Thoracic aorta (tissue), 2 donors: ENCODE results near the gene FLACC1. TPM values are rescaled to one million over a fixed set of nuclear protein-coding genes. Genes with fewer than 3 reads are reported as not detected.

Experiments
- ATAC-seq: fragments of 150-250 bp; one replicate; pipeline ENCODE4 v1.8.0; 2017; ENCODE audit warnings: low read depth; ENCODE audit not compliant: insufficient number of reproducible peaks, low FRiP score
- DNase-seq: peaks from one replicate; pipeline ENCODE4 v3.0.0-alpha.2; 2020; ENCODE audit warnings: low spot score
- H3K27ac ChIP-seq, 2 donors: fragments of 200-600 bp; sonication (generic); 1 replicate in 1 of 2; 2 replicates in 1 of 2; pipeline ENCODE4 v1.5.1; 2016; ENCODE audit warnings: mild to moderate bottlenecking in 2 of 2, moderate library complexity in 2 of 2
- H3K27me3 ChIP-seq: fragments of 200-600 bp; sonication (generic); replicated peaks from 2 replicates; pipeline ENCODE4 v1.6.0; 2016; ENCODE audit warnings: mild to moderate bottlenecking; ENCODE audit not compliant: insufficient read depth
- H3K36me3 ChIP-seq: fragments of 200-600 bp; sonication (generic); one replicate; pipeline ENCODE4 v1.5.1; 2016
- H3K4me1 ChIP-seq, 2 donors: fragments of 200-600 bp; sonication (generic); 1 replicate in 1 of 2; 2 replicates in 1 of 2; pipeline versions ENCODE4 v1.5.1 to v1.6.0; 2016; ENCODE audit warnings: low read depth in 2 of 2, mild to moderate bottlenecking in 1 of 2; ENCODE audit not compliant: control insufficient read depth in 1 of 2
- H3K4me3 ChIP-seq: fragments of 200-600 bp; sonication (generic); 2 replicates; pipeline ENCODE4 v1.5.1; 2016; ENCODE audit warnings: mild to moderate bottlenecking
- H3K9me3 ChIP-seq: fragments of 200-600 bp; sonication (generic); 2 replicates; pipeline ENCODE4 v1.5.1; 2016
- total RNA-seq, 2 donors: library from RNA; depleted of rRNA; stranded (reverse); fragments of >200 nt; gene quantifications; one replicate each; pipeline versions ENCODE4 v1.1.0 to v1.2.3, GENCODE V29; 2016
- TF ChIP-seq, protein P1 (sequence below): fragments of 200-600 bp; sonication (generic); IDR thresholded peaks from one replicate; pipeline ENCODE4 v1.5.1; 2019; ENCODE audit warnings: antibody characterized with exemption

Gene FLACC1
- total RNA-seq, 2 donors from 2014 or later, result 4.2 to 11.1 TPM

DNA sequence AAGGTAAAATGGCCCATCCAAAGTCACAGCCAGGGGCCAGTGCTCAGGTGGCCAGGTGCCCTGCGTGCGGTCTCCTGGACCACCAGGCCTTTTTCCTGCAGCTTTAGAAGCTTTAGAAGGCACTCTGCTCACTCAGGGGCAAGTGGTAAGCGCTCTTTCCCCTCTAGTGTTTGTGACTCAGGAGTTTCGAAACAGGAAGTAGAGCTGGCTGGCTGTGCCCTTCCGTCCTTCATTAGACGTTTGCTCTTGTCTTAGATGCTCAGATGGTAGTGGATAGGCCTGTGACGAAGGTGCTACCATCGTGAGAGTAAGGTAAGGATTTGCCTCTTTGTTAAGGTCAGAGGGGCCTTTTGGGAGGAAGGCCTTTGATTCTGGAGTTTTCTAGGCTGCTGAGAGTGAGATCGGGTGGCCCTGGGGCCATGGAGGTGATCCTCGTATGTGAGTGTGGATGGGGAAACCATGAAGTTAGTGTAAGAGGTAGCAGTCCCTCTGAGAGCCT lies 96.8 kb downstream of the FLACC1 start, which contains the start of gene CASP8:
Gene CASP8 (plus strand): TSS at position 235 of the 499 bp plus-strand sequence. CDS start 5,951 bp downstream, outside the sequence.
- Histone ChIP-seq H3K27me3 (no peaks in the 10 kb centered on the region), H3K4me1 (peaks cover 9 to 22% of the 10 kb centered on the region in 2 donors), H3K4me3 (peak within 1 kb of the TSS; percentile 86), H3K36me3 (no peaks in the 10 kb centered on the region), H3K9me3 (no peaks in the 10 kb centered on the region), H3K27ac (peak within 1 kb of the TSS in 1 of 2 donors; percentile 28)
- ATAC-seq, result no peak
- TF ChIP-seq, protein P1, sequence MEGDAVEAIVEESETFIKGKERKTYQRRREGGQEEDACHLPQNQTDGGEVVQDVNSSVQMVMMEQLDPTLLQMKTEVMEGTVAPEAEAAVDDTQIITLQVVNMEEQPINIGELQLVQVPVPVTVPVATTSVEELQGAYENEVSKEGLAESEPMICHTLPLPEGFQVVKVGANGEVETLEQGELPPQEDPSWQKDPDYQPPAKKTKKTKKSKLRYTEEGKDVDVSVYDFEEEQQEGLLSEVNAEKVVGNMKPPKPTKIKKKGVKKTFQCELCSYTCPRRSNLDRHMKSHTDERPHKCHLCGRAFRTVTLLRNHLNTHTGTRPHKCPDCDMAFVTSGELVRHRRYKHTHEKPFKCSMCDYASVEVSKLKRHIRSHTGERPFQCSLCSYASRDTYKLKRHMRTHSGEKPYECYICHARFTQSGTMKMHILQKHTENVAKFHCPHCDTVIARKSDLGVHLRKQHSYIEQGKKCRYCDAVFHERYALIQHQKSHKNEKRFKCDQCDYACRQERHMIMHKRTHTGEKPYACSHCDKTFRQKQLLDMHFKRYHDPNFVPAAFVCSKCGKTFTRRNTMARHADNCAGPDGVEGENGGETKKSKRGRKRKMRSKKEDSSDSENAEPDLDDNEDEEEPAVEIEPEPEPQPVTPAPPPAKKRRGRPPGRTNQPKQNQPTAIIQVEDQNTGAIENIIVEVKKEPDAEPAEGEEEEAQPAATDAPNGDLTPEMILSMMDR, result no peak
- no peak for DNase-seq

DNA sequence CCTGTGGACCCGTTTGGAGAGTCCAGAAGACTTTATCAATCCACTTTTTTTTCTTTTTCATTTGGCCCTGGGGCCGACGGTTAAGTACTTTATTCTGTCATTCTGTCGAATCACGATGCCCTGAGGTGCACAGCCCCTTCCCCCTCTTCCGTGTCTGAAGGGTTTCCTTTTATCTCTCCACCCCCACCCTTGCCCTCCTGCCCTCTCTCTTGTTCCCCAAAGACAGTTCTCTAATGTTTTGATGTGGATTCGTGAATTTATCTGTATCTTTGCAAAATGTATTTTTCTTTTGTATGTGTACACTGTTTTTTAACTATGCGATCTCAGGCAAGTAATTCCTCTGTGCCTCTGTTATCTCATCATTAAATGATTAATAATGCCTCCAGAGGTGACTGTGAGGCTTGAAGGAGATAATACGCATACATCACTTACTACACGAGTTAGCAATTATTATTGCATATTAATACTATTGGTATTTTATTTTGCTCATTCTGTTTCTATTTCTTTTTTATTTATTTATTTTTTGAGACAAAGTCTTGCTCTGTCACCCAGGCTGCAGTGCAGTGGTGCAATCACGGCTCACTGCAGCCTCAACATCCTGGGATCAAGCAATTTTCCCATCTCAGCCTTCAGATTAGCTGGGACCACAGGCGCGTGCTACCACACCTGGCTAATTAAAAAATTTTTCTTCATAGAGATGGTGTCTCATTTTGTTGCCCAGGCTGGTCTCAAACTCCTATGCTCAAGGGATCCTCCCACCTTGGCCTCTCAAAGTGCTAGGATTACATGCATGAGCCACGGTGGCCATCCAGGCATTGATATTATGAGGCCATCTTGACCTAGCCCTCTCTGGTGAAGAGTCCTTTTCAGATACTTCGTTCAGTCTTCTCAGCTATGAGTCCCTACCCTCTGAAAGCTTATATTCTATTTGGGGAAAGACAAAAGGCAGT lies 98.2 kb downstream of the FLACC1 start:
- DNase-seq (no peak), ATAC-seq (peak; percentile 13)
- Histone ChIP-seq H3K27me3 (no peaks in the 10 kb centered on the region), H3K4me1 (peaks cover 12 to 26% of the 10 kb centered on the region in 2 donors), H3K27ac (peak overlapping the region; percentile 87 to 90), H3K36me3 (no peaks in the 10 kb centered on the region), H3K4me3 (peak overlapping the region; percentile 86), H3K9me3 (no peaks in the 10 kb centered on the region)
- TF ChIP-seq, protein P1, result no peak

DNA sequence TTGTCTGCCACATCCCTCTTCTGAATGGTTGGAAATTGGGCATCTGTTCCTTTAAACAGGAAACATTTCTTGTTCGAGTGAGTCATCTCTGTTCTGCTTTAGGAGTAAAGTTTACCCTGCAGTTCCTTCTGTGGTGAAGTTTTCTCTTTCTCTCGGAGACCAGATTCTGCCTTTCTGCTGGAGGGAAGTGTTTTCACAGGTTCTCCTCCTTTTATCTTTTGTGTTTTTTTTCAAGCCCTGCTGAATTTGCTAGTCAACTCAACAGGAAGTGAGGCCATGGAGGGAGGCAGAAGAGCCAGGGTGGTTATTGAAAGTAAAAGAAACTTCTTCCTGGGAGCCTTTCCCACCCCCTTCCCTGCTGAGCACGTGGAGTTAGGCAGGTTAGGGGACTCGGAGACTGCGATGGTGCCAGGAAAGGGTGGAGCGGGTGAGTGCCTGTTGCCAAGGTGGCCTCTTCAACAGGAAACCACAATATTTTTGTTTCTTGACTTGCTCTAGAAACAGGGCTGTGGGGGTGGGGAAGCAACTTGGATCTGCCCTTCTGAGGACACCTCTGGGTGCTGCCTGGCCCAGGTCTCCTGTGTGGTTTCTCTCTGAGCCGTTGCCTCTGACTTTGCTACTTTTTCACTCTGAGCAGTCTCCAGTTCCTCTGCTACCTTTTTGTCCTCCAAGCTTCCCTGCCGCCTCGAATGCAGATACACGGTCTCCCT lies 99.0 kb downstream of the FLACC1 start:
- H3K27me3 ChIP-seq, result no peaks in the 10 kb centered on the region
- peaks cover 12 to 26% of the 10 kb centered on the region in 2 donors for H3K4me1 ChIP-seq
- H3K36me3 ChIP-seq, result no peaks in the 10 kb centered on the region
- DNase-seq (peak; percentile 19), ATAC-seq (peak; percentile 68)
- H3K27ac ChIP-seq, result peak overlapping the region; percentile 87 to 90
- no peaks in the 10 kb centered on the region for H3K9me3 ChIP-seq
- TF ChIP-seq, protein P1, result no peak
- H3K4me3 ChIP-seq, result peak overlapping the region; percentile 86

DNA sequence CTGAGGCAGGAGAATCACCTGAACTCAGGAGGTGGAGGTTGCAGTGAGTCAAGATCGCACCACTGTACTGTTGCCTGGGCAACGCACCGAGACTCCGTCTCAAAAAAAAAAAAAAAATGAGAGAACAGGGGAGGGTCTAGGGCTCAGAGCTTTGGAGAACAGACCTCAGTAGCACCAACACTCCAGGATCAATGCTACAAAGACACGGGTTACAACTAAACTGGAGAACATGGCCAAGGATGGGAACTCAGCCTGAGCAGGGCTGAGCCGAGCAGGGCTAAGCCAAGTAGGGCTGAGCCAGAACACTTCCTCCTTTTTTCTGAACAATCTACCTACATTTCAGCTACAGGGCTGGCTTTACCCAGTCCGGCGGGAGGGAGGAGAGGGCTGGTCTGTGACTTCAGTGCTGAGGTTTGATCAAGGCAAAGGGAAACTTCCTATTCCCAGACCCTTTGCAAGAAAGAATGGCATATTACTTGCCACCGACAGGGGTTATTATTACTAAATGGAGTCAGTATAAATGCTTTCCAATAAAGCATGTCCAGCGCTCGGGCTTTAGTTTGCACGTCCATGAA lies 99.7 kb downstream of the FLACC1 start:
- TF ChIP-seq, protein P1, result no peak
- DNase-seq (no peak), ATAC-seq (no peak)
- peaks cover 12 to 26% of the 10 kb centered on the region in 2 donors for H3K4me1 ChIP-seq
- no peaks in the 10 kb centered on the region for H3K9me3 ChIP-seq
- peak overlapping the region; percentile 86 for H3K4me3 ChIP-seq
- H3K36me3 ChIP-seq, result no peaks in the 10 kb centered on the region
- peak overlapping the region; percentile 87 to 90 for H3K27ac ChIP-seq
- H3K27me3 ChIP-seq, result no peaks in the 10 kb centered on the region
